Neural cell (in vitro differentiated cells): ENCODE results near the gene ATF7IP2. TPM values are rescaled to one million over a fixed set of nuclear protein-coding genes. Genes with fewer than 3 reads are reported as not detected.

Source experiments
- H2AFZ ChIP-seq: fragments of 200-600, 300-800 bp; sonication (generic), shearing (Covaris generic); 2 replicates; pipeline ENCODE4 v1.6.0; 2014; ENCODE audit warnings: low read depth, mild to moderate bottlenecking, antibody characterized with exemption, low read length, moderate library complexity
- H3F3A ChIP-seq: fragments of 200-600 bp; shearing (Covaris generic); 2 replicates; pipeline ENCODE4 v1.6.1; 2016; ENCODE audit warnings: mild to moderate bottlenecking, moderate library complexity, mixed read lengths, antibody characterized with exemption, low read length; ENCODE audit not compliant: insufficient read depth, poor library complexity, severe bottlenecking
- H3K27ac ChIP-seq: fragments of 200-600, 300-800 bp; sonication (generic), shearing (Covaris generic); 2 replicates; pipeline ENCODE4 v1.5.1; 2014; ENCODE audit warnings: mild to moderate bottlenecking, low read length, moderate library complexity
- H3K27me3 ChIP-seq: fragments of 300-800, 200-600 bp; sonication (generic), shearing (Covaris generic); 2 replicates; pipeline ENCODE4 v1.6.0; 2014; ENCODE audit warnings: mild to moderate bottlenecking, low read depth, low read length, moderate library complexity; ENCODE audit not compliant: insufficient read depth
- H3K36me3 ChIP-seq: fragments of 300-800, 200-600 bp; sonication (generic), shearing (Covaris generic); 2 replicates; pipeline ENCODE4 v1.5.1; 2014; ENCODE audit warnings: mild to moderate bottlenecking, antibody characterized with exemption, low read length, moderate library complexity; ENCODE audit not compliant: insufficient read depth
- H3K4me2 ChIP-seq: fragments of 300-800, 200-600 bp; sonication (generic), shearing (Covaris generic); 2 replicates; pipeline ENCODE4 v1.6.0; 2014; ENCODE audit warnings: mild to moderate bottlenecking, low read length
- H3K4me3 ChIP-seq: fragments of 300-800, 200-600 bp; sonication (generic), shearing (Covaris generic); 2 replicates; pipeline ENCODE4 v1.5.1; 2014; ENCODE audit warnings: mild to moderate bottlenecking, low read length, moderate library complexity
- H3K79me2 ChIP-seq: fragments of 200-600 bp; shearing (Covaris generic); replicated peaks from 2 replicates; pipeline ENCODE4 v1.6.0; 2014; ENCODE audit warnings: mild to moderate bottlenecking, low read length, moderate library complexity; ENCODE audit not compliant: insufficient read depth
- H3K9ac ChIP-seq: fragments of 300-800, 200-600 bp; sonication (generic), shearing (Covaris generic); 2 replicates; pipeline ENCODE4 v1.6.1; 2016; ENCODE audit warnings: mild to moderate bottlenecking, low read length, mixed read lengths
- H3K9me2 ChIP-seq: fragments of 200-600 bp; shearing (Covaris generic); 2 replicates; pipeline ENCODE4 v1.6.1; 2016; ENCODE audit warnings: mild to moderate bottlenecking, low read length, mixed read lengths; ENCODE audit not compliant: insufficient read depth
- H3K9me3 ChIP-seq: fragments of 200-600, 300-800 bp; sonication (generic), shearing (Covaris generic); 2 replicates; pipeline ENCODE4 v1.6.1; 2016; ENCODE audit warnings: mild to moderate bottlenecking, mixed run types, low read length, moderate library complexity, mixed read lengths
- H4K20me1 ChIP-seq: fragments of 200-600 bp; shearing (Covaris generic); 2 replicates; pipeline ENCODE4 v1.6.1; 2016; ENCODE audit warnings: mild to moderate bottlenecking, mixed run types; ENCODE audit not compliant: insufficient read depth
- EP300 ChIP-seq: fragments of 450-650 bp; conservative IDR thresholded peaks from 2 replicates; pipeline ENCODE4 v1.6.1; 2014; ENCODE audit warnings: antibody characterized with exemption, mild to moderate bottlenecking, moderate library complexity; ENCODE audit not compliant: poor library complexity, severe bottlenecking
- EZH2 ChIP-seq: fragments of 200-600, 300-800 bp; shearing (Covaris generic), sonication (generic); IDR thresholded peaks from 2 replicates; pipeline ENCODE4 v1.6.1; 2014; ENCODE audit warnings: antibody characterized with exemption, low read length, borderline replicate concordance, mild to moderate bottlenecking; ENCODE audit not compliant: insufficient read depth, poor library complexity, severe bottlenecking
- MXI1 ChIP-seq: fragments of 450-650 bp; conservative IDR thresholded peaks from 2 replicates; pipeline ENCODE4 v1.6.1; 2014; ENCODE audit warnings: antibody characterized with exemption, mild to moderate bottlenecking; ENCODE audit not compliant: poor library complexity, severe bottlenecking
- POLR2AphosphoS5 ChIP-seq: IDR thresholded peaks from 2 replicates; pipeline ENCODE4 v1.6.1; 2012
- RAD21 ChIP-seq: fragments of 450-650 bp; conservative IDR thresholded peaks from 2 replicates; pipeline ENCODE4 v1.6.1; 2014; ENCODE audit warnings: antibody characterized with exemption, mild to moderate bottlenecking, moderate library complexity
- SMC3 ChIP-seq: fragments of 450-650 bp; conservative IDR thresholded peaks from 2 replicates; pipeline ENCODE4 v1.6.1; 2014; ENCODE audit warnings: antibody characterized with exemption, mild to moderate bottlenecking, moderate library complexity; ENCODE audit not compliant: poor library complexity
- TAF1 ChIP-seq: IDR thresholded peaks from 2 replicates; pipeline ENCODE4 v1.6.1; 2012; ENCODE audit warnings: low read depth
- polyA plus RNA-seq: library from polyadenylated mRNA; depleted of rRNA; stranded (reverse); fragments of >200 nt; gene quantifications from 2 replicates; pipeline ENCODE4 v1.2.3, GENCODE V29; 2014
- TF ChIP-seq, protein P1 (sequence below): IDR thresholded peaks from 2 replicates; pipeline ENCODE4 v1.6.1; 2012; ENCODE audit warnings: borderline replicate concordance
- TF ChIP-seq, protein P2 (sequence below): fragments of 450-650 bp; IDR thresholded peaks from 2 replicates; pipeline ENCODE4 v1.5.1; 2014; ENCODE audit warnings: antibody characterized with exemption, mild to moderate bottlenecking, moderate library complexity; ENCODE audit not compliant: poor library complexity, severe bottlenecking

ATF7IP2 gene
- polyA plus RNA-seq, 1 donor from 2014 or later, result 20.9 TPM

DNA sequence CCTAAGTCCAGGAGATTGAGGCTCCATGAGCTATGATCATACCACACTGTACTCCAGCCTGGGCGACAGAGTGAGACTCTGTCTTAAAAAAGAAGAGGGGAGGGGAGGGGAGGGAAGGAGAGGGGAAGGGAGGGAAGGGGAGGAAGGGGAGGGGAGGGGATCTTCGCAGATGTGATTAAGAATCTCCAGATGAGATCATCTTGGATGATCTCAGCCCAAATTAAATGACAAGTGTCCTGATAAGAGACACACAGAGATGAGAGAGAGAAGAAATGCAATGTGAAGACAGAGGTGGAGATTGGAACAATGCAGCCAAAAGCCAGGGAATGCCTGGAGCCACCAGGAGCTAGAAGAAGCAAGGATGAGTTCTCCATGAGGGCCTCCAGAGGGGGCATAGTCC lies 124.4 kb downstream of the ATF7IP2 start:
- Histone ChIP-seq H3K27ac (no peak overlapping the region), H3K79me2 (no peaks in the 10 kb centered on the region), H2AFZ (no peak overlapping the region), H3F3A (no peaks in the 10 kb centered on the region), H3K9me2 (no peaks in the 10 kb centered on the region), H3K4me3 (no peak overlapping the region), H3K9ac (no peak overlapping the region), H4K20me1 (no peaks in the 10 kb centered on the region), H3K36me3 (no peaks in the 10 kb centered on the region), H3K27me3 (no peaks in the 10 kb centered on the region), H3K9me3 (no peaks in the 10 kb centered on the region), H3K4me2 (no peak overlapping the region)
- TF ChIP-seq, protein P1, sequence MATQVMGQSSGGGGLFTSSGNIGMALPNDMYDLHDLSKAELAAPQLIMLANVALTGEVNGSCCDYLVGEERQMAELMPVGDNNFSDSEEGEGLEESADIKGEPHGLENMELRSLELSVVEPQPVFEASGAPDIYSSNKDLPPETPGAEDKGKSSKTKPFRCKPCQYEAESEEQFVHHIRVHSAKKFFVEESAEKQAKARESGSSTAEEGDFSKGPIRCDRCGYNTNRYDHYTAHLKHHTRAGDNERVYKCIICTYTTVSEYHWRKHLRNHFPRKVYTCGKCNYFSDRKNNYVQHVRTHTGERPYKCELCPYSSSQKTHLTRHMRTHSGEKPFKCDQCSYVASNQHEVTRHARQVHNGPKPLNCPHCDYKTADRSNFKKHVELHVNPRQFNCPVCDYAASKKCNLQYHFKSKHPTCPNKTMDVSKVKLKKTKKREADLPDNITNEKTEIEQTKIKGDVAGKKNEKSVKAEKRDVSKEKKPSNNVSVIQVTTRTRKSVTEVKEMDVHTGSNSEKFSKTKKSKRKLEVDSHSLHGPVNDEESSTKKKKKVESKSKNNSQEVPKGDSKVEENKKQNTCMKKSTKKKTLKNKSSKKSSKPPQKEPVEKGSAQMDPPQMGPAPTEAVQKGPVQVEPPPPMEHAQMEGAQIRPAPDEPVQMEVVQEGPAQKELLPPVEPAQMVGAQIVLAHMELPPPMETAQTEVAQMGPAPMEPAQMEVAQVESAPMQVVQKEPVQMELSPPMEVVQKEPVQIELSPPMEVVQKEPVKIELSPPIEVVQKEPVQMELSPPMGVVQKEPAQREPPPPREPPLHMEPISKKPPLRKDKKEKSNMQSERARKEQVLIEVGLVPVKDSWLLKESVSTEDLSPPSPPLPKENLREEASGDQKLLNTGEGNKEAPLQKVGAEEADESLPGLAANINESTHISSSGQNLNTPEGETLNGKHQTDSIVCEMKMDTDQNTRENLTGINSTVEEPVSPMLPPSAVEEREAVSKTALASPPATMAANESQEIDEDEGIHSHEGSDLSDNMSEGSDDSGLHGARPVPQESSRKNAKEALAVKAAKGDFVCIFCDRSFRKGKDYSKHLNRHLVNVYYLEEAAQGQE, result no peak
- TF ChIP-seq RAD21 (no peak), SMC3 (no peak), POLR2AphosphoS5 (no peak), TAF1 (no peak), EZH2 (no peak), MXI1 (no peak), EP300 (no peak)
- TF ChIP-seq, protein P2, sequence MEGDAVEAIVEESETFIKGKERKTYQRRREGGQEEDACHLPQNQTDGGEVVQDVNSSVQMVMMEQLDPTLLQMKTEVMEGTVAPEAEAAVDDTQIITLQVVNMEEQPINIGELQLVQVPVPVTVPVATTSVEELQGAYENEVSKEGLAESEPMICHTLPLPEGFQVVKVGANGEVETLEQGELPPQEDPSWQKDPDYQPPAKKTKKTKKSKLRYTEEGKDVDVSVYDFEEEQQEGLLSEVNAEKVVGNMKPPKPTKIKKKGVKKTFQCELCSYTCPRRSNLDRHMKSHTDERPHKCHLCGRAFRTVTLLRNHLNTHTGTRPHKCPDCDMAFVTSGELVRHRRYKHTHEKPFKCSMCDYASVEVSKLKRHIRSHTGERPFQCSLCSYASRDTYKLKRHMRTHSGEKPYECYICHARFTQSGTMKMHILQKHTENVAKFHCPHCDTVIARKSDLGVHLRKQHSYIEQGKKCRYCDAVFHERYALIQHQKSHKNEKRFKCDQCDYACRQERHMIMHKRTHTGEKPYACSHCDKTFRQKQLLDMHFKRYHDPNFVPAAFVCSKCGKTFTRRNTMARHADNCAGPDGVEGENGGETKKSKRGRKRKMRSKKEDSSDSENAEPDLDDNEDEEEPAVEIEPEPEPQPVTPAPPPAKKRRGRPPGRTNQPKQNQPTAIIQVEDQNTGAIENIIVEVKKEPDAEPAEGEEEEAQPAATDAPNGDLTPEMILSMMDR, result no peak

DNA sequence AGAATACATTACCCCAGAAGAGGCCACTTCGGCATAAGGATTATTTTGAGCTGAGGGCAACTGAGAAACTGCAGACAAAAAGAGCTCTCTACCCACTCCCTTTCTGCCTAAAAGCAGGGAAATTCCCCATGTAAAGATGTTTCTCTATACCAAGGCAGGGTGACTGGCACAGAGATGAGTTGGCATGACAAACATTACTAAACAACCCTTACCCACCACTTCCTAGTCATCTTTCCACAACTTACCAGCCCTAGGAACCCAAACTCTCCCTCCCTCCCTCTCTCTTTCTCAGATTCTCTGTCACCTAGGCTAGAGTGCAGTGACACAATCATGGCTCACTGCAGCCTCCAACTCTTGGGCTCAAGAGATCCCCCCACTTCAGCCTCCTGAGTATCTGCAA lies 126.0 kb downstream of the ATF7IP2 start:
- H3K9ac ChIP-seq, result no peak overlapping the region
- no peak overlapping the region for H3K4me3 ChIP-seq
- no peak overlapping the region for H3K4me2 ChIP-seq
- no peaks in the 10 kb centered on the region for H3K9me2 ChIP-seq
- H3K9me3 ChIP-seq, result no peaks in the 10 kb centered on the region
- H3K36me3 ChIP-seq, result no peaks in the 10 kb centered on the region
- H3F3A ChIP-seq, result no peaks in the 10 kb centered on the region
- H3K27ac ChIP-seq, result no peak overlapping the region
- H2AFZ ChIP-seq, result no peak overlapping the region
- no peaks in the 10 kb centered on the region for H4K20me1 ChIP-seq
- no peaks in the 10 kb centered on the region for H3K79me2 ChIP-seq
- TF ChIP-seq, protein P2, result no peak
- TF ChIP-seq RAD21, result no peak
- TF ChIP-seq POLR2AphosphoS5, result no peak
- no peak for TF ChIP-seq EZH2
- TF ChIP-seq TAF1, result no peak
- TF ChIP-seq EP300, result no peak
- no peak for TF ChIP-seq SMC3
- TF ChIP-seq, protein P1, result no peak
- no peak for TF ChIP-seq MXI1
- H3K27me3 ChIP-seq, result no peaks in the 10 kb centered on the region
